Transverse colon (tissue), 4 donors: Measurements from ENCODE around the gene MRPL24. TPM values are rescaled to one million over a fixed set of nuclear protein-coding genes. Genes with fewer than 3 reads are reported as not detected.
A peak's percentile ranks its signal among the peaks of the same experiment; 100 is the strongest.

Experiments used
- DNase-seq: peaks from one replicate; pipeline ENCODE4 v3.0.0-alpha.2; 2019
- H3K27ac ChIP-seq, 4 donors: fragments of 200-600 bp; sonication (generic); 2 replicates each; pipeline ENCODE4 v1.5.1; 2016 to 2018; ENCODE audit warnings: inconsistent platforms in 4 of 4
- H3K27me3 ChIP-seq: fragments of 200-600 bp; sonication (generic); 2 replicates; pipeline ENCODE4 v1.5.1; 2017; ENCODE audit warnings: inconsistent platforms
- H3K36me3 ChIP-seq, 4 donors: fragments of 200-600 bp; sonication (generic); 2 replicates each; pipeline ENCODE4 v1.5.1; 2017 to 2019; ENCODE audit warnings: inconsistent platforms in 4 of 4
- H3K4me1 ChIP-seq, 4 donors: fragments of 200-600 bp; sonication (generic); 2 replicates each; pipeline ENCODE4 v1.5.1; 2017 to 2020; ENCODE audit warnings: inconsistent platforms in 4 of 4
- H3K4me3 ChIP-seq, 4 donors: fragments of 200-600 bp; sonication (generic); 1 replicate in 1 of 4; 2 replicates in 3 of 4; pipeline versions ENCODE4 v1.5.1 to v1.6.1; 2017 to 2019; ENCODE audit warnings: inconsistent platforms in 4 of 4
- H3K9me3 ChIP-seq, 2 donors: fragments of 200-600 bp; sonication (generic); 2 replicates each; pipeline ENCODE4 v1.5.1; 2017 to 2019; ENCODE audit warnings: inconsistent platforms in 2 of 2
- EP300 ChIP-seq: sonication (generic); formaldehyde crosslinking; IDR thresholded peaks from one replicate; pipeline ENCODE4 v1.6.1; 2017; ENCODE audit warnings: antibody characterized with exemption, low read depth
- POLR2A ChIP-seq: fragments of 450-650 bp; IDR thresholded peaks from one replicate; pipeline ENCODE4 v1.6.1; 2016; ENCODE audit warnings: antibody characterized with exemption, mild to moderate bottlenecking, moderate library complexity
- POLR2AphosphoS5 ChIP-seq, 3 donors: sonication (generic); formaldehyde crosslinking; IDR thresholded peaks; one replicate each; pipeline ENCODE4 v1.6.1; 2016; ENCODE audit warnings: antibody characterized with exemption in 3 of 3
- WGBS, 2 donors: methylation state at CpG; one replicate each; pipeline ENCODE4 v1.1.5; 2018; ENCODE audit warnings: low coverage in 1 of 2; 5-methylcytosine and 5-hydroxymethylcytosine counted together
- in situ Hi-C, 4 donors: fragments of 200-750 bp; cut with MboI; loops; one replicate each; pipeline versions ENCODE4 v1.15.0 to v1.15.1; 2017; ENCODE audit warnings: low sequenced_read_pairs in 3 of 4, low pct_ligation_motif_present in 1 of 4, low pct_unique_long_range_greater_than_20kb in 1 of 4
- intact Hi-C: fragments of 100-400 bp; cut with DNase I; formaldehyde crosslinking; loops from one replicate; pipeline ENCODE4 v1.15.1; 2023; ENCODE audit warnings: low total_unique reads
- total RNA-seq, 4 donors: library from RNA; depleted of rRNA; stranded (reverse); fragments of >200 nt; gene quantifications; one replicate each; pipeline ENCODE4 v1.1.0, GENCODE V29; 2016
- TF ChIP-seq, protein P1 (sequence below), 5 experiments: fragments of 200-600 bp in 3 of 5; fragments of 450-650 bp in 2 of 5; sonication (generic) in 3 of 5; IDR thresholded peaks; 1 replicate in 2 of 5; 2 replicates in 3 of 5; pipeline ENCODE4 v1.5.1; 2016 to 2017; ENCODE audit warnings: antibody characterized with exemption in 5 of 5, inconsistent platforms in 3 of 5, mild to moderate bottlenecking in 2 of 5, moderate library complexity in 1 of 5

Gene MRPL24
- total RNA-seq, 4 donors from 2014 or later = 6.8 to 44.9 (median 37.1) TPM

DNA sequence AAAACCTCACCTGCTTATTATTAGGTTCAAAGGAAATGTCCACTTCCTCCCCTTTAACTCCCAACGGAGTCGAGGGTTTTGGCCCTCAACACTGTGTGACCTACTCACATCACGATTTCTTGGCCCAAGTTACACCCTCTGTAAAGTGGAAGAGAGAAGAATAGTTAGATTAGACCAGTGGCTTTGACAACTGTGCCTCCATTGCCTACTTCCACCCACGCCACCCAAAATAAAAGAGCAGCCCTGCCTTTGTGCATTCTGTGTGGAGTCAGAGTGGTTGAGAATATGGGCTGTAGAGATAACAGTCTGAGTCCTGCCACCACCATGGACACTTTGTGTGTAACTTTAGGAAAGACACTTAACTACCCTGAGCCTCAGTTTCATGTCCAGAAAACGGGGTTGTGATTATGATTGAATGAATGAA, 14.7 kb upstream of the MRPL24 start:
- Histone ChIP-seq H3K9me3 (no peaks in the 10 kb centered on the region), H3K4me3 (no peak overlapping the region), H3K27ac (no peak overlapping the region), H3K36me3 (no peaks in the 10 kb centered on the region), H3K4me1 (peaks cover 5 to 15% (median 8%) of the 10 kb centered on the region in 4 donors), H3K27me3 (no peaks in the 10 kb centered on the region)
- intact Hi-C loops (no loop called here), in situ Hi-C loops (no loop called here)
- TF ChIP-seq, protein P1, sequence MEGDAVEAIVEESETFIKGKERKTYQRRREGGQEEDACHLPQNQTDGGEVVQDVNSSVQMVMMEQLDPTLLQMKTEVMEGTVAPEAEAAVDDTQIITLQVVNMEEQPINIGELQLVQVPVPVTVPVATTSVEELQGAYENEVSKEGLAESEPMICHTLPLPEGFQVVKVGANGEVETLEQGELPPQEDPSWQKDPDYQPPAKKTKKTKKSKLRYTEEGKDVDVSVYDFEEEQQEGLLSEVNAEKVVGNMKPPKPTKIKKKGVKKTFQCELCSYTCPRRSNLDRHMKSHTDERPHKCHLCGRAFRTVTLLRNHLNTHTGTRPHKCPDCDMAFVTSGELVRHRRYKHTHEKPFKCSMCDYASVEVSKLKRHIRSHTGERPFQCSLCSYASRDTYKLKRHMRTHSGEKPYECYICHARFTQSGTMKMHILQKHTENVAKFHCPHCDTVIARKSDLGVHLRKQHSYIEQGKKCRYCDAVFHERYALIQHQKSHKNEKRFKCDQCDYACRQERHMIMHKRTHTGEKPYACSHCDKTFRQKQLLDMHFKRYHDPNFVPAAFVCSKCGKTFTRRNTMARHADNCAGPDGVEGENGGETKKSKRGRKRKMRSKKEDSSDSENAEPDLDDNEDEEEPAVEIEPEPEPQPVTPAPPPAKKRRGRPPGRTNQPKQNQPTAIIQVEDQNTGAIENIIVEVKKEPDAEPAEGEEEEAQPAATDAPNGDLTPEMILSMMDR (IDR thresholded peaks at IDR 0.05) = no peak
- TF ChIP-seq POLR2AphosphoS5 (IDR thresholded peaks at IDR 0.05) = no peak
- TF ChIP-seq EP300 = no peak
- no peak for TF ChIP-seq POLR2A
- 67 to 80% methylated on average over 2 to 5 of the region's 5 CpGs for WGBS, 2 donors
- DNase-seq = no peak

DNA sequence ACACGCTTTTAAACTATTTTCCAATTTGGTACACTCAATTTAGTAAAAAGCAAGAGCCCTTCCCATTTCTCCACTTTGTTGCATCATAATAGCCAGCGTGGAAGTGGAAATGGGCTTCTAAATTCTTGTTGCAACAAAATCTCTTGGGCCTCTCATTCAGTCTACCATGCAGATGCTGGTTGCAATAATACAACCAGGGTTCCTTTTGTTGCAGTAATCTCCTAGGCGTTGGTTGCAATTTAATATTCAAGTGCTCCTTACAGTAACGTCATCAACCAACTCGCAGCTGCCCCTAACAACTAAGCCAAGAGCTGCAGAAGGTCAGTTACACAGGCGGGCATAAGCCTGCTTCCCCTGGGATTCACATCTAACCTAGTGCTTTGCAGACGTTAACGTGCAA, 13.3 kb upstream of the MRPL24 start:
- Histone ChIP-seq H3K9me3 (no peaks in the 10 kb centered on the region), H3K27me3 (no peaks in the 10 kb centered on the region), H3K4me1 (peaks cover 13 to 27% (median 19%) of the 10 kb centered on the region in 4 donors), H3K36me3 (no peaks in the 10 kb centered on the region), H3K27ac (no peak overlapping the region), H3K4me3 (no peak overlapping the region)
- intact Hi-C loops = no loop called here
- in situ Hi-C loops = no loop called here
- TF ChIP-seq POLR2A = no peak
- TF ChIP-seq, protein P1 (IDR thresholded peaks at IDR 0.05) = no peak
- no peak for TF ChIP-seq POLR2AphosphoS5 (IDR thresholded peaks at IDR 0.05)
- TF ChIP-seq EP300 = no peak
- DNase-seq = no peak
- 75 to 87% methylated on average over 2 to 8 of the region's 8 CpGs for WGBS, 2 donors

DNA sequence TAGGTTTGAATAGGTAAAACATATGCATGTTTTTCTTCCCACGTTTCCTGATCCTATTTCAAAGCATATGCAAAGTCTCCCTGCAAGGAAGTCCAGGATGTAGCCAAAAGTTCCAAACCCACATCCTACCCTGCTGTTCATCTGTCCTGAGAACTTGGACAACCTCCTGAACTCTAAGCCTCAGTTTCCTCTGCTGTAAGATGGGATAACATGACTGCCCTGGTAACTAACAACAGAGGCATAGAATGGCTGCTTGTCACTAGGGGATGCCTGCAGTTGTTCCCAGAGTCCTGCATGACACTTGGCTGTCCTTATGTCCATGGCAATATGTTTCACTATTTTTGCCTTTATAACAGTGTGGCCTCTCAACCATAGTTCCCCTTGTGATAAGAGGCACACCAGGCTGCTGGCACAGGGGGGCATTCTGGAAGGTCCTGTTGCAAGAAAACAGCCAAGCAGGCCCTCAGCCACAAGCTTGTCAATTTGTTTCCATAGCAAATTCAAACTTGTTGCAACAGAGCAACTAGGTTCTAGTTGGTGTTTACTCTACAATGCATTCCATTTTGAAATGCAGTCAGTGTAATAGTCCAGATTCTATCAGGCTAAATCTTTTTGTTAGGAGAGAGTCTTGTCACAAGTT, 12.1 kb upstream of the MRPL24 start:
- Histone ChIP-seq H3K27ac (peak overlapping the region; percentile 95 to 99 (median 98)), H3K4me1 (peaks cover 18 to 40% (median 32%) of the 10 kb centered on the region in 4 donors), H3K4me3 (peak overlapping the region in 2 of 4 donors; percentile 96 to 97), H3K9me3 (no peaks in the 10 kb centered on the region), H3K27me3 (no peaks in the 10 kb centered on the region), H3K36me3 (no peaks in the 10 kb centered on the region)
- WGBS, 2 donors = 0 to 26% methylated on average over 1 of the region's 1 CpG
- no peak for DNase-seq
- intact Hi-C loops (no loop called here), in situ Hi-C loops (no loop called here)
- TF ChIP-seq, protein P1 (IDR thresholded peaks at IDR 0.05) = no peak
- TF ChIP-seq POLR2A (no peak), EP300 (no peak), POLR2AphosphoS5 (IDR thresholded peaks at IDR 0.05) (no peak)

DNA sequence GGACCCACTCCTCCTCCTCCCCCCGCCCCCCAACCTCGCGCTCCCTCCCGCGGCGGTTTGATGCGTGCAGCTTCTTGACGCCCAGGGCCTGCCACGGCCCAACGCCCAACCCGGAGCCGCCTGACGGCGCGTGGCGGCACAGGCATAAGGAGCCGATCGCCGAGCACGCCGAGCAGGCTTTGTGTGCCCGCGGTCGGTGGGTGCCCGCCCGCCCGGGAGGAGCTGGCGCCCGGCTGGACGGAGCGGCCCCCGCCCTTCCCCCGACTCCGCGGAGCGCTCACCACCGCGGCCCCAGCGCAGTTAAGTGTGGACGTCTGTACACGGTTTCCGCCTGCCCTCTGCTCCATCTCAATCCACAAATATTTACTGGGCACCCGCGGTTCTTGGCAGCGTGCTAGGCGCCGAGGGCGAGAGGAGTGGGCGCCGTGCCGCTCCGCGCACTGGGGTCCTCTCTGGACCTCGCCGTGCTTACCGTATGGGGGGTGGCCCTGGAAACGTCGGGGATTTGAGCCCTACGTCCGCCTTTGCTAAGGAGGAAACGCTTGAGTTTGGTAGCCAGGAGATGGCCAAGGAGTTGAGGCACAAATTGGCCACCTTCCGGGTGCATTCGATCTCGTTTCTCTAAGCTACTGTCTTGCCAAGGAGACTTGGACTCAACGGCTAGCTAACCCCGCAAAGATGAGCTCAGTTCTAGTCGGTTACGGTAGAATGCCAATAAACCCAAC, 11.0 kb upstream of the MRPL24 start:
- in situ Hi-C loops (no loop called here), intact Hi-C loops (no loop called here)
- Histone ChIP-seq H3K27me3 (no peaks in the 10 kb centered on the region), H3K4me1 (peaks cover 24 to 49% (median 40%) of the 10 kb centered on the region in 4 donors), H3K27ac (peak overlapping the region; percentile 95 to 99 (median 98)), H3K9me3 (no peaks in the 10 kb centered on the region), H3K36me3 (no peaks in the 10 kb centered on the region), H3K4me3 (peak overlapping the region; percentile 62 to 98 (median 96))
- DNase-seq = peak; percentile 98
- TF ChIP-seq POLR2A = peak; percentile 76
- TF ChIP-seq, protein P1 (IDR thresholded peaks at IDR 0.05) = peak in 2 of 5 experiments; percentile 15 to 33
- no peak for TF ChIP-seq EP300
- peak; percentile 72 to 91 (median 81) for TF ChIP-seq POLR2AphosphoS5 (IDR thresholded peaks at IDR 0.05)
- 0 to 1% methylated on average over 2 to 27 of the region's 68 CpGs for WGBS, 2 donors
